ENCODE measurements around the gene GRM8. TPM values are rescaled to one million over a fixed set of nuclear protein-coding genes. Genes with fewer than 3 reads are reported as not detected.

Gene GRM8
- total and polyA plus RNA-seq, 4 donors = 0.28 to 4.9 (median 2.8) TPM

DNA sequence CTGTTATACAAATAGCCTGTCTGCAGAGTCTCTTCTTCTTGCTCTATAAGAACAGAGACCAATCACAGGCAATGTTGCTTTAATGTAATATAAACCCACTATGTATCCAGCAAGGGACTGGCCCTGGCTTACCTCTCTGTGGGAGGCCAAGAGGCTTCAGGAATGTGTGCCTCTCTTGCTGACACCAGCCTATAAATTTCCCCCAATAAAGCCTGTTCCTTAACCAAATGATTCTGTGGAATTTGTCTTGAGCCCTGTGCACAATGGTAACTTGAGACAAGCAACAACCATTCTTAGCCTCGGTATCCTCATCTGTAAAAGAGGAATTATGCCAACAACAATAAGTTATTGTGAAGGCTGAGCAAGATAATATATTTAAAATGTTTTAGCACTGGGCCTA is 563.7 kb downstream of the GRM8 start:
- no peak overlapping the region for H3K4me3 ChIP-seq (ENCODE audit: low read depth in 1 of 3, low read length in 3 of 3)
- H3K9ac ChIP-seq (ENCODE audit: low read depth in 1 of 2, low read length in 2 of 2) = no peak overlapping the region
- no peaks in the 10 kb centered on the region for H3K36me3 ChIP-seq (ENCODE audit: control insufficient read depth in 4 of 4, insufficient read depth in 3 of 4, low read depth in 1 of 4, low read length in 3 of 4)
- H3K4me1 ChIP-seq (ENCODE audit: control insufficient read depth in 4 of 4, insufficient read depth in 4 of 4, low read length in 3 of 4) = no peaks in the 10 kb centered on the region
- peaks cover 0 to 12% (median 6%) of the 10 kb centered on the region in 4 donors for H3K9me3 ChIP-seq (ENCODE audit: control insufficient read depth in 4 of 4, low read length in 3 of 4)
- H3K27me3 ChIP-seq (ENCODE audit: control insufficient read depth in 4 of 4, insufficient read depth in 4 of 4, low read length in 3 of 4) = no peaks in the 10 kb centered on the region
- no peak overlapping the region for H3K27ac ChIP-seq (ENCODE audit: low read depth in 1 of 2, low read length in 2 of 2)
- TF ChIP-seq FOXA2 (IDR thresholded peaks at IDR 0.05) = no peak
- no peak for TF ChIP-seq FOXA1 (IDR thresholded peaks at IDR 0.05)
- no peak for TF ChIP-seq EGR1 (IDR thresholded peaks at IDR 0.05; ENCODE audit: low read depth in 2 of 2)
- no peak for TF ChIP-seq HNF4A (conservative IDR thresholded peaks at IDR 0.05)
- no peak for TF ChIP-seq JUND (IDR thresholded peaks at IDR 0.05)
- no peak for TF ChIP-seq ATF3 (IDR thresholded peaks at IDR 0.05)
- no peak for TF ChIP-seq RAD21 (IDR thresholded peaks at IDR 0.05)
- TF ChIP-seq, protein P1, sequence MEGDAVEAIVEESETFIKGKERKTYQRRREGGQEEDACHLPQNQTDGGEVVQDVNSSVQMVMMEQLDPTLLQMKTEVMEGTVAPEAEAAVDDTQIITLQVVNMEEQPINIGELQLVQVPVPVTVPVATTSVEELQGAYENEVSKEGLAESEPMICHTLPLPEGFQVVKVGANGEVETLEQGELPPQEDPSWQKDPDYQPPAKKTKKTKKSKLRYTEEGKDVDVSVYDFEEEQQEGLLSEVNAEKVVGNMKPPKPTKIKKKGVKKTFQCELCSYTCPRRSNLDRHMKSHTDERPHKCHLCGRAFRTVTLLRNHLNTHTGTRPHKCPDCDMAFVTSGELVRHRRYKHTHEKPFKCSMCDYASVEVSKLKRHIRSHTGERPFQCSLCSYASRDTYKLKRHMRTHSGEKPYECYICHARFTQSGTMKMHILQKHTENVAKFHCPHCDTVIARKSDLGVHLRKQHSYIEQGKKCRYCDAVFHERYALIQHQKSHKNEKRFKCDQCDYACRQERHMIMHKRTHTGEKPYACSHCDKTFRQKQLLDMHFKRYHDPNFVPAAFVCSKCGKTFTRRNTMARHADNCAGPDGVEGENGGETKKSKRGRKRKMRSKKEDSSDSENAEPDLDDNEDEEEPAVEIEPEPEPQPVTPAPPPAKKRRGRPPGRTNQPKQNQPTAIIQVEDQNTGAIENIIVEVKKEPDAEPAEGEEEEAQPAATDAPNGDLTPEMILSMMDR (IDR thresholded peaks at IDR 0.05; ENCODE audit: low read depth, low read length, missing input control) = no peak
- no peak for TF ChIP-seq RXRA (IDR thresholded peaks at IDR 0.05)
- TF ChIP-seq SP1 (IDR thresholded peaks at IDR 0.05) = no peak
- TF ChIP-seq HNF4G (IDR thresholded peaks at IDR 0.05) = no peak
- TF ChIP-seq, protein P2, sequence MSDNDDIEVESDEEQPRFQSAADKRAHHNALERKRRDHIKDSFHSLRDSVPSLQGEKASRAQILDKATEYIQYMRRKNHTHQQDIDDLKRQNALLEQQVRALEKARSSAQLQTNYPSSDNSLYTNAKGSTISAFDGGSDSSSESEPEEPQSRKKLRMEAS (IDR thresholded peaks at IDR 0.05) = no peak
- TF ChIP-seq, protein P3, sequence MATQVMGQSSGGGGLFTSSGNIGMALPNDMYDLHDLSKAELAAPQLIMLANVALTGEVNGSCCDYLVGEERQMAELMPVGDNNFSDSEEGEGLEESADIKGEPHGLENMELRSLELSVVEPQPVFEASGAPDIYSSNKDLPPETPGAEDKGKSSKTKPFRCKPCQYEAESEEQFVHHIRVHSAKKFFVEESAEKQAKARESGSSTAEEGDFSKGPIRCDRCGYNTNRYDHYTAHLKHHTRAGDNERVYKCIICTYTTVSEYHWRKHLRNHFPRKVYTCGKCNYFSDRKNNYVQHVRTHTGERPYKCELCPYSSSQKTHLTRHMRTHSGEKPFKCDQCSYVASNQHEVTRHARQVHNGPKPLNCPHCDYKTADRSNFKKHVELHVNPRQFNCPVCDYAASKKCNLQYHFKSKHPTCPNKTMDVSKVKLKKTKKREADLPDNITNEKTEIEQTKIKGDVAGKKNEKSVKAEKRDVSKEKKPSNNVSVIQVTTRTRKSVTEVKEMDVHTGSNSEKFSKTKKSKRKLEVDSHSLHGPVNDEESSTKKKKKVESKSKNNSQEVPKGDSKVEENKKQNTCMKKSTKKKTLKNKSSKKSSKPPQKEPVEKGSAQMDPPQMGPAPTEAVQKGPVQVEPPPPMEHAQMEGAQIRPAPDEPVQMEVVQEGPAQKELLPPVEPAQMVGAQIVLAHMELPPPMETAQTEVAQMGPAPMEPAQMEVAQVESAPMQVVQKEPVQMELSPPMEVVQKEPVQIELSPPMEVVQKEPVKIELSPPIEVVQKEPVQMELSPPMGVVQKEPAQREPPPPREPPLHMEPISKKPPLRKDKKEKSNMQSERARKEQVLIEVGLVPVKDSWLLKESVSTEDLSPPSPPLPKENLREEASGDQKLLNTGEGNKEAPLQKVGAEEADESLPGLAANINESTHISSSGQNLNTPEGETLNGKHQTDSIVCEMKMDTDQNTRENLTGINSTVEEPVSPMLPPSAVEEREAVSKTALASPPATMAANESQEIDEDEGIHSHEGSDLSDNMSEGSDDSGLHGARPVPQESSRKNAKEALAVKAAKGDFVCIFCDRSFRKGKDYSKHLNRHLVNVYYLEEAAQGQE (IDR thresholded peaks at IDR 0.05) = no peak
- TF ChIP-seq NR2F2 (IDR thresholded peaks at IDR 0.05) = no peak
- TF ChIP-seq GABPA (IDR thresholded peaks at IDR 0.05 in 1 of 2, conservative IDR thresholded peaks at IDR 0.05 in 1 of 2) = no peak
- 90% methylated on average over 1 of the region's 1 CpG for WGBS
- no peak for DNase-seq (ENCODE audit: low spot score)

- no peak overlapping the region for H3K4me3 ChIP-seq (ENCODE audit: low read depth in 1 of 3, low read length in 3 of 3)
- H3K36me3 ChIP-seq (ENCODE audit: control insufficient read depth in 4 of 4, insufficient read depth in 3 of 4, low read depth in 1 of 4, low read length in 3 of 4) = no peaks in the 10 kb centered on the region
- WGBS = 93% methylated on average over 5 of the region's 5 CpGs
- peaks cover 0 to 12% (median 6%) of the 10 kb centered on the region in 4 donors for H3K9me3 ChIP-seq (ENCODE audit: control insufficient read depth in 4 of 4, low read length in 3 of 4)
- DNase-seq (ENCODE audit: low spot score) = no peak
- no peaks in the 10 kb centered on the region for H3K27me3 ChIP-seq (ENCODE audit: control insufficient read depth in 4 of 4, insufficient read depth in 4 of 4, low read length in 3 of 4)
- no peak overlapping the region for H3K9ac ChIP-seq (ENCODE audit: low read depth in 1 of 2, low read length in 2 of 2)
- no peak overlapping the region for H3K27ac ChIP-seq (ENCODE audit: low read depth in 1 of 2, low read length in 2 of 2)
- no peaks in the 10 kb centered on the region for H3K4me1 ChIP-seq (ENCODE audit: control insufficient read depth in 4 of 4, insufficient read depth in 4 of 4, low read length in 3 of 4)
- TF ChIP-seq RAD21 (IDR thresholded peaks at IDR 0.05) = no peak
- TF ChIP-seq, protein P3 (IDR thresholded peaks at IDR 0.05) = no peak
- no peak for TF ChIP-seq FOXA1 (IDR thresholded peaks at IDR 0.05)
- no peak for TF ChIP-seq NR2F2 (IDR thresholded peaks at IDR 0.05)
- TF ChIP-seq, protein P1 (IDR thresholded peaks at IDR 0.05; ENCODE audit: low read depth, low read length, missing input control) = no peak
- no peak for TF ChIP-seq TAF1 (conservative IDR thresholded peaks at IDR 0.05)
- no peak for TF ChIP-seq YY1 (IDR thresholded peaks at IDR 0.05)
- no peak for TF ChIP-seq HNF4G (IDR thresholded peaks at IDR 0.05)
- no peak for TF ChIP-seq EGR1 (IDR thresholded peaks at IDR 0.05; ENCODE audit: low read depth in 2 of 2)
- TF ChIP-seq HNF4A (conservative IDR thresholded peaks at IDR 0.05) = no peak
These were observed 566.3 kb downstream of the GRM8 start for GRCh38 chr7:126686474-126686873.
